Measurements from ENCODE around the gene ZNF385C. TPM values are rescaled to one million over a fixed set of nuclear protein-coding genes. Genes with fewer than 3 reads are reported as not detected.
A peak's percentile ranks its signal among the peaks of the same experiment; 100 is the strongest.

Gene ZNF385C
- total and polyA plus RNA-seq, 2 of the 13 experiments (the other 11 are each of a cell fraction or from before 2014, with no cell fraction given): 2.3 to 6.1 TPM

GRCh38 chr17:42016941-42017865 is 81.1 kb downstream of the ZNF385C start, which contains the start of gene DNAJC7 (continued):
- TF ChIP-seq ZNF646 (CRISPR knock-in tag; IDR thresholded peaks at IDR 0.05) (no peak), FIP1L1 (IDR thresholded peaks at IDR 0.05; ENCODE audit: borderline replicate concordance, insufficient read depth, low read depth, low read length) (no peak), ZNF775 (CRISPR knock-in tag; IDR thresholded peaks at IDR 0.05; ENCODE audit: borderline replicate concordance) (no peak), ZBTB42 (CRISPR knock-in tag; IDR thresholded peaks at IDR 0.05) (peak; percentile 78), SP2 (CRISPR knock-in tag; IDR thresholded peaks at IDR 0.05) (peak; percentile 71; the same call in 1 of the 2 replicates), RERE (CRISPR knock-in tag; IDR thresholded peaks at IDR 0.05; ENCODE audit: low read depth) (no peak), KDM5A (IDR thresholded peaks at IDR 0.05; ENCODE audit: borderline replicate concordance, low read length) (peak; percentile 87), ONECUT2 (CRISPR knock-in tag; IDR thresholded peaks at IDR 0.05) (0 out of 2 replicates have a peak, but pooled peaks have one; percentile 10), REL (CRISPR knock-in tag; conservative IDR thresholded peaks at IDR 0.05) (no peak), ZBTB7A (CRISPR knock-in tag; IDR thresholded peaks at IDR 0.05) (peak; percentile 78), CBFB (CRISPR knock-in tag; IDR thresholded peaks at IDR 0.05) (peak; percentile 89), KAT2B (IDR thresholded peaks at IDR 0.05; ENCODE audit: borderline replicate concordance, low read depth, low read length) (no peak), ZNF691 (CRISPR knock-in tag; IDR thresholded peaks at IDR 0.05; ENCODE audit: borderline replicate concordance, low read depth) (peak; percentile 91; the same call in 1 of the 2 replicates)
